Measurements from ENCODE around the gene COL6A3.

The COL6A3 gene

DNA sequence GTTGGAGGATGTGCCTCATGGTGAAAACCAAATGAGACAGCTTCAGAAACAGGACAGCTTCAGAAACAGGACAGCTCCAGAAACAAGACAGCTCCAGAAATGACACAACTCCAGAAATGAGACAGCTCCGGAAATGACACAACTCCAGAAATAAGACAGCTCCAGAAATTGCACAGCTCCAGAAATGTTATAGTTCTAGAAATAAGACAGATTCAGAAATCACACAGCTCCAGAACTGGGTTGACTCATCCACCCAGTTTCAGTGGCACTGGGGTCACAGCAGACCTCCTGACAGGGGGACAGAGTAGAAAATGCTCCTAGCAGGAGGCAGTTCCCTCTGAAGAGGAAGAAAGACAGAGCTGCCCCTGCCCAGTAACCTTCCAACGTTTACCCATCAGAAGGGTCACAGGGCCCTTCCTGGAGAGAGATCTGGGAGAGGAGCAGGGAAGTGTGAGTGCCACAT is 26.9 kb upstream of the COL6A3 start:
- peak in 2 of 3 experiments; percentile 38 to 66 for DNase-seq (ENCODE audit: low read depth in 3 of 3)

DNA sequence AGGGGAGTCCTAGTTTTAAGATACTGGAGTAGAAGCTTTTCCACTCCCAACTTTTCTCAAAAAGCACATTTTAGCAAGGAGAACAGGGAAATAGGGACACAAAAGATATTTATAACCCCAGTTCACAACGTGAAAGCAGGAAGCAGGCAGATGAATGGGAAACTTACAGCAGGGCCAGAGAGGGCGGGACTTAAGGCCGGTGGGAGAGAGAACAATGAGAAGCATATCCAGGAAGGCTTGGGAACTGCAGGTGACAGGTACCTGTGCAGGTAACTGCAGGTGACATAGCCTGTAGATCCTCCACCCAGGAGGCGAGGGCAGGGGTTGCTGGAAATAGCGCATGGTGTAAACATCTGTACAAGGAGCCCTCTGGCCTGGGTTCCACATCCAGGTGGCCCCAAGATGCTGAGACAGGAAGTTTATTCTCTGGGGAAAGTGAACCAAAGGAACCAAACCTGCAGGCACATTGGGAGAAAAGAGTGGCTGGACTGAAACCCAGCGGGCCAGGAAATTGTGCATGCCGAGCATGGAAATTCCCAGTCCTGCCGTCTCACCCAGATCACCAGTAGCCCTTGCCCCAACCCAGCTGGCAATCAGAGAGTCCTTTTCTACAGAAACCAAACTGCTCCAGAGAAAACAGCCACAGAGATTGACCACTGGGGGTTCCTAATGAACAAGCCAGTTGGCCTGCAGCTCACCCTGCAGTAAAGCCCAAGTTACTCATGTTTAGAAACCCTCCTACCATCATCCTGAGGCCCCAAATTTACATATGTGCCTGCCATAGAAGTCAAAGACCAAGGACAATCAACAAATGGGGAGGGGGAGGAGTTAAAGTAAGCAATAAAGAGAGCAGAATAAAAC is 24.3 kb upstream of the COL6A3 start:
- no peak for DNase-seq (ENCODE audit: low read depth in 3 of 3)

DNA sequence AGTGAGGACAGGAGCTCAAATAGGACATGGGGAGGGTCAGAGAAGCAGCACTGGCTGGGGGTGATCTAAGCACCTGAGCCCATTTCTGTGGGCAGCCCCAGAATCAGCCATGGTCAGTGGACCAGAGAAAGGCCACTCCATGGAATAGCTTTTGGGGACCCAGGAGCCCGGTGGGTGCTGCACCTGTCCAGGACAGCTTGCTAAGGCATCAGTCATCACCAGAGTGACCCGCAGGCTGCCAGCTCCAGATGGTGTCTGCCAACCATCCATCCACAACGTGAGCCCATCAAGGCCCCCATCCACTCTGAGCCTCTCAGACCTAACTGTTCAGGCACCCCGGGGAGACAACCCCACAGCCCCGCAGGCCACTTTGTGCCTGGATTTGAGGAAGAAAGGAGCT is 23.6 kb upstream of the COL6A3 start:
- no peak for DNase-seq (ENCODE audit: low read depth in 3 of 3)

DNA sequence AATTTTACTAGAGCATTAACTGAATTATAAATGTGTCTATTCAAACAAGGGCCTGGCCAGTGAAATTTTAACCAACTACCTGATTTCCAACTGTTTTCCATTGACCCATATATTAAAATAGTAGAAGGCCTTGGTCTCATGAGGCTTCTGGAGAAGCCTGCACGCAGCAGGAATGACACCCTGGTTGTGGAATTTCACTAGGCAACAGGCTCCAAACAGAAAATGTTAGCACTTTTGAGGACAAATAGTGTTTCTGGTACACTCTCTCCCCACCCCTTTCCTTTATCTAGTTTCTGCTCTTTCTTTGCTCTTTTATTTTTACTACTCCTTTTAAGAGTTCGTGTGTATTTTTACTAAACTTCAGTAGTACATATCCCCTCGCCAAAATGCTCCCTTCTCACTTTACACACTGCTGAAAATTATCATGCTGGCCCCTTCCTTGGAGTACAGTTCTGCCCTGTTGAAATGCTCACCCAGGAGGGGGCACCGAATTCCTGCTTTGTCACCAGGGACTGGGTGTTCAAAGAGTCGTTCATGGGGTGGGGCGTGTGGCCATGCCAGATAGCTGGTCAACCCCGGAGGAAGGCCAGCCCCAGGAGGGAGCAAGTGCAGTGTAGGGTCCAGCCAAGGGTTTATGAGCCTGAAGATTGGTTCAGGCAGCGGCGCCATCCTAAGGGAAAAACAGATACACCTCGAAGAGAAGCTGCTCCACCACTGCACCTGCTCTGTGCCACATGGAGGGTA is 22.1 kb upstream of the COL6A3 start:
- no peak for DNase-seq (ENCODE audit: low read depth in 3 of 3)

DNA sequence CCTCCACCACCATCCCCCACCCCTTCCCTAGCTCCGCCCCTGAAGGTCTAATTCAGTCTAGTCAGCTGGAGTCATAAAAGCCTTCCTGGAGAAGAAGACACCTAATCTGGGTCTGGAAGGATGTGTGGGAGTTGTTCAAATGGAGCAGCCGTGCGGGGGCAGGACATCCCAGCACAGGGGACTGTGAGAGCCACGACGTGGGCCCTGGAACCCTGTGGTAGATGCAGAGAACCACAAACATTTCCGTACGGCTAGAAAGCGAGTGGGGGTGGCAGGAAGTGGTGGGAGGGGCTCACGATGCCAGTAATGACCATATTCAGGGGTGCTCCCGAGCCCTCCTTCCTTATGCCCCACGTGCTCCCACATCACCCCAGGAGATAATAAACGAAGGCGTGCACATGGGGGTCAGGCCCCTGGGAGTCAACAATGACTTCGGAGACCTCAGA is 20.9 kb upstream of the COL6A3 start:
- peak; percentile 55 to 86 (median 65) for DNase-seq (ENCODE audit: low read depth in 3 of 3)

DNA sequence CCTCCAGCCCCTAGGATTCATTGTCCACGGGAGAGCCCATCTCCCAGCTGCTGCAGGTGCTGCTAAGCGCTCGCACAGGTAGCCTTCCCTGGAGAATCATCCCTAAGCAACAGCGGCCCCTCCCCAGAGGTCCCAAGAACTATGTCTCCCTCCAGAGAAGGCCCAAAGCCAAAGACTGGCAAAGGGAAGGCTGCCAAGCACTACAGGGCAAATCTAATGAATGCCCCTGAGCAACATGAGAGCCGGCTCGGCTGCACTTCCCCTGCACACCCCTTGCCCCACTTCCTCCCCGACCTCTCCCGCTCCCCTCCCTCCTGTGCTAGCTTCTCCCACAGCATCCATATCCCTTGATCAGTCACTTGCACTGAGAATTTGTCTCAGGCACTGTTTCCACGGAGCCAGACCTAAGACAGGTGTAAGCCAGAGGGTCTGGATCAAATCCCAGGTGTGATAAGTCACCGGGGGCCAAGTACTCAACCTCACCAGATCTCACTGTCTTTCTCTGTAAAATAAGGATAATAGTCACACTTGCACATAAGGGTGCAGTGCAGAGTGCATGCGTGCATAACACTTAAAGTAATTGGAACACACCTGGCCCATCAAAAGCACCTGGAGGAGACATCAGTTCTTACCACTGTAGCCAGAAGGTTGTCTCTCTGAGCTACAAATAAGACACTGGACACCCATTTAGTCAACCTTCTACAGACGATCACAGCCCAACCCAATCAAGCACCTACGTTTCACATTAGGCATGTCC is 20.1 kb upstream of the COL6A3 start:
- DNase-seq (ENCODE audit: low read depth in 3 of 3), result no peak

DNA sequence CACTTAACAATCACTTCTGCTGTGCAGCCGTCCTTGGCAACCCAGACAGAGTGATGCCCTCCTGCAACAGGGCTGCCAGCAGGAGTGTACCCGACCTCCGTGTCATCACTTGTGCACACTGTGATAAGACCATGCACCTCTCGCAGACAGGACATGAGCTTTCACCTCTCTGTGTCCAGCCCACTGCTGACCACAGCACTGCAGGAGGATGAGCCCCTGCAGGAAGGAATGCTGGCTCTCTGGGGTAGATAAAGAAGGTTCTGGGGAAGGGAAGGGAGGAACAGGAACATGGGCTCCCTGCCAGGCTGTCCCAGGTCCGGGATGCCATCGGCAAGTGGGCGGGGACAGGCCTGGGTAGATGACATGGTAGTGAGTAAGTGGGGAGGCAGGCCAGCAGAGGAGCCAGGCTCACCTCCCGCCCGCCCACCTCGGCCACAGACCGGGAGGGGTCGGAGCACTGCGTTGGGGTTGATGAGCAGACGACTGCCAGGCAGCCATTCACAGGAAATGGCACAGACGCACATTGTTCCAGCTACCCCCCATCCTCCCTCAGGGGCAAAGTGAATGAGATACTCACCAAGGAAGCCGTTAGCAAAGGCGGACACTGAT is 18.6 kb upstream of the COL6A3 start:
- peak; percentile 68 to 91 (median 68) for DNase-seq (ENCODE audit: low read depth in 3 of 3)

DNA sequence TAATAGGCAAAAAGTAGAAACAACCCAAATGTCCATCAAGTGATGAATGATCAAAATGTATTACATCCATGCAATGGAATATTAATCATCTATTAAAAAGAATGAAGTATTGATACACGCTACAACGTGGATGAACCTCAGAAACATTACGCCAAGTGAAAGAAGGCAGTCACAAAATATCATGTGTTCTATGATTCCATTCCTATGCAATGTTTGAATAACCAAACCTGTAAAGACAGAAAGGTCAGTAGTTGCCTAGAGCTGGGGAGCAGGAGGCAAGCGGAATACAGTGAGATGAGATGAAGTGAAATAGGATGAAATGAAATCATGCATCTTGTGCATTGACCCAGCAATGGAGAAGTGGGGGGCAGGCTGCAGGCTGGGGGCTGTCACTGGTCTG is 17.9 kb upstream of the COL6A3 start:
- no peak for DNase-seq (ENCODE audit: low read depth in 3 of 3)

DNA sequence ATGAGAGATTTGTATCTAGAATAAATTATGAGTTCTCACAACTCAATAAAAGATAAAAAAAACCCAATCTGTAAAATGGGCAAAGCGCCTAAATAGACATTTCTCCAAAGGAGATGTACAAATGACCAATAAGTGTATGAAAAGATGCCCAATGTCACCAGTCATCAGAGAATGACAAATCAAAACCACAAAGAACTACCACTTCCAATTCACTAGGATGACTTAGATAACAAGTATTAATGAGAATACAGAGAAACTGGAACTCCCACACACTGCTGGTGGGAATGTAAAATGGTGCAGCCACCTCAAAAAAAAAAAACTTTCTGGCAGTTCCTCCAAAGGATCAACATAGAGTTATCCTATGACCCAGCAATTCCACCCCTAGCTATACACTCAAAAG is 17.4 kb upstream of the COL6A3 start:
- peak in 1 of 3 experiments; percentile 33 for DNase-seq (ENCODE audit: low read depth in 3 of 3)

DNA sequence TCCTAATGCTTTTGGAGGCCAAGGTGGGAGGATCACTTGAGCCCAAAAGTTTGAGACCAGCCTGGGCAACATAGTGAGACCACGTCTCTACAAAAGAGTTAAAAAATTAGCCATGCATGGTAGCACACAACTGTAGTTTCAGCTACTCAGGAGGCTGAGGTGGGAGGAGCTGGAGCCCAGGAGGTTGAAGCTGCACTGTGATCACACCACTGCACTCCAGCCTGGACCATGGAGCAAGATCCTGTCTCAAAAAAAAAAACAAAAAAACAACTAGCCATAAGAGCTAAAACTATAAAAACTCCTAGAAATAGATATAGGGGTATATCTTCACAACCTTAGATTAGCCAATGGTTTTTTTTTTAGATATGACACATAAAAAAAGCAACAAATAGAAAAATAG is 16.9 kb upstream of the COL6A3 start:
- no peak for DNase-seq (ENCODE audit: low read depth in 3 of 3)

DNA sequence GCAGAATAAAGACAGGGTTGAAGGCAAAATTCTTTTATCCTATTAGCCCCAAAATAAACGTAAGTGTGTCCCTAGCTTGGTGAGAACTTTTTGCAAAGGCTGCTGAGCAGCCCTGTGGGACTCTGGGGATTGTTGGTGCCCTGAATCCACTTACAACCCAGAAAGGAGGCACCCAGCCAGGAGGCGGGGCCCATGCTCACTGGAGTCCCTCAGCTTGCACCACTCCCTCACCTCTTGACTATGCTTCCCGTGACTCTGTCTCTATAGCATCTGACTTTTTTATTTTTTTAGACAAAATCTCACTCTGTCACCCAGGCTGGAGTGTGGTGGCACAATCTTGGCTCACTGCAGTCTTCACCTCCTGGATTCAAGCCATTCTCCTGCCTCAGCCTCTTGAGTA is 15.8 kb upstream of the COL6A3 start:
- DNase-seq (ENCODE audit: low read depth in 3 of 3), result no peak

DNA sequence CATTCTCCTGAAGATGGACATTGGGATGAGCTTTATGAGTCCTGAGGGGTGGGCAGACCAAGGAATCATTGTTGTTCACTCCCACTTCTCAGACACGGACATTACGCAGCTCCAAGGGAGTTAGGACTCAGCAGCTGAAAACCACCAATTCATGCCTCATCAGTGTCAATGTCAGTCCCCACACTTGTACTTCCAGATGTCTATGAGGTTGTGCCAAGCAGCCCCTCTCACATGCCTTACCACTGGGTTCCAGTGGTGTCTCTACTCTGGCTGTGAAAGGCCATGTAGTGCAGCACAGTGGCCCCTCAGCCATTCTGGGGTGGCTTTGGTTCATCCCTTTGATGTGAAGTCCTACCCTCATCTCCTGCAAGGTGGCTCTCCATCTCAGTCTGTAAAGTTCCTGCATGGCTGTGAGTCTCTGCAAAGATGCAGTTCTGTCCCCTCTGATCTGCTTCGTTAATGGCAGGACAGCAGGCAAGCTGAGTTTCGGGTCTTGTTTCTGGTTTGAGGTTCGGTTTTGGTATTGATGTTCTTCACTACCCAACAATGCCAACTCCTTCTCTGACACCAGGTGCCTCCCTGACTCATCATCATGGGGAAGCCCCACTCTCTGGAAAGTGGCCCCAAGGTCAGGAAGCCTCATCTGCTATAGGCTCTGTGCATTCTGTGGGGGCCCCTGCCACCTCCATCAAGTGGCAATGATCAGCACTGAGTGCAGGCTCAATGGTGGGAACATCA is 14.0 kb upstream of the COL6A3 start:
- peak; percentile 73 to 84 (median 77) for DNase-seq (ENCODE audit: low read depth in 3 of 3)

DNA sequence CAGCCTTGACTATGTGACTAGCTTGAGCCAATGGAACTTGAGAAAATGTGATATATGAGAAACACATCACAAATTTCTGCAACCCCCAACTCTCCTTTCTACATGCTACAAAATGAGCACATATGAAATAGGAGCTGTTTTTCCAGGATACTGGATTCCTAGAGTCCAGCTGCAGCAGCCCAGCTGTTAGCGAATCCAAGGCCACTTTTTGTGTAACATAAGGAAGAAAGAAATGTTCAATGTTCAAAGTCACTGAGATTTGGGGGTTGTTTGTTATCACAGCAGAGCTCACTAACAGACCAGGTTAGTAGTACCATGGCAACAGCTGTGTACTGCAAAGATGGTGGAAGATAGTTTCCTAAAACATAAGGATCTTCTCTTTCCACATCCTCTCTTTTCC is 12.6 kb upstream of the COL6A3 start:
- no peak for DNase-seq (ENCODE audit: low read depth in 3 of 3)

DNA sequence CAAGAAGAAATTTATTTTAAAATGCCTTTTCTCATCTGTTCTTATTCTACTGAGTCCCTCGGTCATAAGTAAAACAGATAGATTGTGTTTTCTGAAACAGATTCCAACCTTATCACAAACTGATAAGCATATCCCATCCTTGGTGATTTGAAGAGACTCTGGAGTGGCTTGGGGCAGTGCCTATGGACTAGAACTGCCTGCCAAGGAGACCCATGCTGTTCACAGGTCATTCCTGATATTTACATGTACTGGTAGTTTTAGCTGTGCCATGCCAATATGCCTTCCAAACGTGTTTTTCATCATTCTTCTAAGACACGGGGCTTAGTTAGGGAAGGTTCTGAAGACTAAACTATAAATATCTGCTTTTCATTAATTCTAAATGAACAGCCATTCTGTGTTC is 11.4 kb upstream of the COL6A3 start:
- no peak for DNase-seq (ENCODE audit: low read depth in 3 of 3)

DNA sequence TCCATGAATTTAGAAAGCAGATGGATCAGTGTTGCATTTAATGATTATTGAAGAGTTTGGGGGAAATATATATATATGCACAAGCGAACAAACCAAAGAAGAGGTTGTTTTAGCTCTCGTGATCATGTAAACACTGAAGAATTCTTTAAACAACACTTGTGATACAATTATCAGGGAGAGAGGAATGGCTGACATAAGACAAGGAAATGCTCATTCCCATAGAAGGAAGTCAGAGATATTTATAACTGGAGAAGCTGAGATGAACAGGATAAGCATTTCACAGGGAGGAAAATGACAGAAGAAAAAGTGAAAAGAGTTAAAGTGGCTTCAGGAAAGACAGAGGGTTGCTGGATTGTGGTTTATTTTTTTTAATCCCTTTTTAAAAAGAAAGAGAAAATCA is 10.6 kb upstream of the COL6A3 start:
- no peak for DNase-seq (ENCODE audit: low read depth in 3 of 3)

DNA sequence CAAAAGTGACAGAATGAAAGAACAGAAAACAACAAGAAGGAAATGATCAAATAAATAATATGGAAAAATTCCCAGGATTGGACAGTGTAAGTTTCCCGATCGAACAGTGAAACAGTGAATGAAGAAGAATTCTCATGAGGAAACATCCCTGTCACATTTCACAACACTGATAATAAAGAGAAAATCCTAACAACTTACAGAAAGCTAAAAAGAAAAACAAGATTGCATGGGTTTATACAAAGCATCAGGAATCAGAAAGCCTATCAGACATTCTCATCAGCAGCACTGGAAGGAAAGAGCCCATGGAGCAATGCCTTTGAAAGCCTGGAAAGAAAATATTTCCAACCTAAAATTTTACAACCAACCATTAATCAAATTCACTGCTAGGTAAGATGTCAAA is 9.9 kb upstream of the COL6A3 start:
- DNase-seq (ENCODE audit: low read depth in 3 of 3), result no peak

DNA sequence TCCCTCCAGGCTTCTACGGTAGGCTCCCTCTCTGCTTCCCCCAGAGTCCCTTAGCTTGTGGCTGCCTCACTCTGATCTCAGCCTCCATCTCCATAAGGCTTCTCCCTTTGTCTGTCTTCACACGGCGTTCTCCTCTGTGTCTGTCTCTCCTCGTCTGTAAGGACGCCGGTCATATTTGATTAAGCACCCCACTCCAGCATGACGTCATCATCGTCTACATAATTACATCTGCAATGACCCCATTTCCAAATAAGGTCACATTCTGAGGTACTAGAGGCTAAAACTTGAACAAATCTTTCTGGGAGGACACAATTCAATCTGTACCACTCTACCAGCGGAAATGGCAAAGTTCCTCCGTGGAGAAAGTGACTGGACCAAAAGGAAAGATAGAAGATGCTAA is 8.3 kb upstream of the COL6A3 start:
- DNase-seq (ENCODE audit: low read depth in 3 of 3), result no peak

DNA sequence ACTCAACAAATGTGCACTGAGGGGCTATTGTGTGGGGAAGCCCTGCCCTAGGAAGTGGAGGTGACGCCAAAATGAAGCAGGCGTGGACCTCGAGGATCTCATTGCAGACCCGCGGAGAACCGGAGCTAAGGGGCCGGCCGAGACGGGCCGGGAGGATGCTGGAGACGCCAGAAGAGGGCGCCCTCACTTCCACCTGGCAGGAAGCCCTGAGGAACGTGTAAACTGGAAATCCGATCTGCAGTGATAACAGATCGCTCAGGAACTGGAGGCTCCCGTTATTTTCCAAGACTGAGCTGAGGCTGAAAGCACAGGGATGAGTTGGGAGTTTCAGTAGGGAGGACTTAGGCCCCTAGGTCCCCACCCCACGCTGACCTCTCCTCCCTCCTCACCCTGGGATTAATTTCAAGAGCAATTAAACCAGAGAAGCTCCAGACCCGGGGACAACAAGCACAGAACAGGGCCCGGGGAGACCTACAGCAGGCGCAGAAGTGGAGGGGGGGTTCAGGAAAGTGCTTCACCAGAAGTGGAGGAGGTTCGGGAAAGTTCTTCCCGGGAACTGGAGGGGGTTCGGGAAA is 7.7 kb upstream of the COL6A3 start:
- peak; percentile 66 to 81 (median 69) for DNase-seq (ENCODE audit: low read depth in 3 of 3)

DNA sequence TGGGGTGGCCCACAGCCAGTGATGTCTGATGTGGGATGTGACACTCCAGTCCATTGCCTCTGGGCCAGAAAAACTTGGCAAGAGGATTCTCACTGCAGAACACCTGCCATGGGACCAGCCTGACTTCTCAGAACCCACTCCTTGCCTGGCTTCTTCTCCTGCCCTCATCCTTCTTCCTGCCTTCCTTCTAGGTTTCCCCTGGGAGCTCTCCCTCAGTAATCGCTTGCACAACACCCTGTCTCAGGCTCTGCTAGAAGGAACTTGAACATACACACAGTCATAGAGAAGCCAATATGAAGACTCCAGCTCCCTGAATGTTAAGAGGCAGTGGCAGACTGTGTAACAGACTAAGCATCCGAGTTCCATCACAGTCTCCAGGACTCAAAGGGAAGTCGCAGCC is 4.3 kb upstream of the COL6A3 start:
- no peak for DNase-seq (ENCODE audit: low read depth in 3 of 3)

DNA sequence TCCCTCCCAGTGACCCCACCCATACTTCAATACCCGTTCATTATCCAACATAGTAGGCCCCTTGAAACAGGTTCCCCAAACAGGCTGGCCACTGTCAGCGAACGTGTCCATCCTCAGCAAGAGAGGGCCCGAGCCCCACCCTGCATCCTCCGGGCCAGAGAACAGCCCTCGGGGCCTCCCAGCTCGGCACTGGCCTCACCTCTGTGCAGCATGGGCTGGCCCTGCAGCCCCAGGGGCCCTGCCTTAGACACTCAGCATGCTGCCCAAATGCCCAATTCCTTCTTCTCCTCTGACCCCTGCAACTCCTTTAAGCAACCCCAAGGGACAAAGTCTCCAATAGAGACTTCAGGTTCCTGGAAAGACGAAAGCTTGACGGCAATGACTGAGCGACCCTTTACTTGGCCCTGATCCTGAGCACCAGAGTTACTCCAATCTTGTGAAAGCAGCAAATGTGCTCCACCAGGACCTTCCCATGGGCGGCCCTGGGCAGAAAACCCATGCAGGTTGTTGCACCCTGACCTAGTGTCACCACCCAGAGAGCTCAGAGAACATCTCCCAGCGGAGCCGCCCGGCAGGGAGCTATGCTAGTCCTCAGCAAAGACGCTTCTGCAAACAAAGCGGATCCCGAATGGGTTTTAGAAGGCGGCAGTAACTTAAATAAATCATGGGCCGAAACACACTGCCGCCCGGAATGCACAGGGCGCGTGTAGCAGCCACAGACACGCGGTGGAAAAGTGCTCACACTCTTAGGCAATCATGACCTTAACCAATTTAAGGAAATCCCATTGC is 782 bp downstream of the COL6A3 start:
- no peak for DNase-seq (ENCODE audit: low read depth in 3 of 3)
